Gastrocnemius medialis (tissue), 4 donors: Measurements from ENCODE around the gene FIZ1.

Experiments used
- CTCF ChIP-seq, 5 experiments: fragments of 450-650 bp in 3 of 5; fragments of 200-600 bp in 2 of 5; sonication (generic) in 2 of 5; IDR thresholded peaks in 4 of 5; conservative IDR thresholded peaks in 1 of 5; 1 replicate in 4 of 5; 2 replicates in 1 of 5; pipeline ENCODE4 v1.5.1; 2016 to 2019; ENCODE audit warnings: antibody characterized with exemption in 5 of 5, mild to moderate bottlenecking in 3 of 5, moderate library complexity in 3 of 5
- POLR2A ChIP-seq, 2 donors: fragments of 450-650 bp; IDR thresholded peaks; one replicate each; pipeline ENCODE4 v1.6.1; 2017; ENCODE audit warnings: antibody characterized with exemption in 2 of 2, mild to moderate bottlenecking in 2 of 2, moderate library complexity in 2 of 2

GRCh38 chr19:55588738-55589137, 10.6 kb downstream of the FIZ1 start:
- TF ChIP-seq CTCF (IDR thresholded peaks at IDR 0.05 in 4 of 5, conservative IDR thresholded peaks at IDR 0.05 in 1 of 5) (no peak), POLR2A (IDR thresholded peaks at IDR 0.05) (no peak)
